HG03175 (cell line): ENCODE data around the gene C1QTNF3.
"Not testable (repeated sequence)": the region's sequence is repeated elsewhere in the genome, so short reads cannot be mapped to it uniquely, and the experiment has no call there.

Experiments
- ATAC-seq: cut with Tn5 transposase; IDR thresholded peaks from one replicate; pipeline ENCODE4 v1.9.1; 2021; ENCODE audit warnings: mild to moderate bottlenecking, moderate library complexity; ENCODE audit not compliant: unreplicated experiment

C1QTNF3 gene

GRCh38 chr5:34043099-34043876 is at the start of gene C1QTNF3:
Gene C1QTNF3, minus strand, starts transcription at chr5:34043213. Its CDS starts 88 bp downstream, at chr5:34043125.
- ATAC-seq = no peak

GRCh38 chr5:34091039-34091438 is 48.0 kb upstream of the C1QTNF3 start:
- not testable (repeated sequence) for ATAC-seq

GRCh38 chr5:34089802-34090201 is 46.8 kb upstream of the C1QTNF3 start:
- not testable (repeated sequence) for ATAC-seq

GRCh38 chr5:34087728-34088127 is 44.7 kb upstream of the C1QTNF3 start:
- ATAC-seq = not testable (repeated sequence)

GRCh38 chr5:34083898-34084297 is 40.9 kb upstream of the C1QTNF3 start:
- not testable (repeated sequence) for ATAC-seq

- ATAC-seq = not testable (repeated sequence)
Measured at GRCh38 chr5:34079505-34079904, 36.5 kb upstream of the C1QTNF3 start.

GRCh38 chr5:34077636-34078035 is 34.6 kb upstream of the C1QTNF3 start:
- not testable (repeated sequence) for ATAC-seq

GRCh38 chr5:34076719-34077364 is 33.8 kb upstream of the C1QTNF3 start:
- ATAC-seq = not testable (repeated sequence)

- ATAC-seq = not testable (repeated sequence)
Measured at GRCh38 chr5:34074472-34074871, 31.5 kb upstream of the C1QTNF3 start.

- ATAC-seq = not testable (repeated sequence)
Measured at GRCh38 chr5:34074071-34074470, 31.1 kb upstream of the C1QTNF3 start.

GRCh38 chr5:34070626-34071025 is 27.6 kb upstream of the C1QTNF3 start:
- not testable (repeated sequence) for ATAC-seq

- ATAC-seq = no peak
Measured at GRCh38 chr5:34064656-34065055, 21.6 kb upstream of the C1QTNF3 start.

- no peak for ATAC-seq
Measured at GRCh38 chr5:34062419-34062818, 19.4 kb upstream of the C1QTNF3 start.

- ATAC-seq = no peak
Measured at GRCh38 chr5:34061993-34062392, 19.0 kb upstream of the C1QTNF3 start.

GRCh38 chr5:34059977-34060376 is 17.0 kb upstream of the C1QTNF3 start:
- ATAC-seq = no peak

- no peak for ATAC-seq
Measured at GRCh38 chr5:34058532-34058931, 15.5 kb upstream of the C1QTNF3 start.

GRCh38 chr5:34057569-34057968 is 14.6 kb upstream of the C1QTNF3 start:
- ATAC-seq = no peak

GRCh38 chr5:34057118-34057517 is 14.1 kb upstream of the C1QTNF3 start:
- no peak for ATAC-seq

- ATAC-seq = no peak
Measured at GRCh38 chr5:34055667-34056066, 12.7 kb upstream of the C1QTNF3 start.

GRCh38 chr5:34054400-34054729 is 11.4 kb upstream of the C1QTNF3 start:
- ATAC-seq = no peak

GRCh38 chr5:34053571-34054399 is 10.8 kb upstream of the C1QTNF3 start:
- ATAC-seq = no peak
